K562 (cell line): ENCODE measurements around the gene ADAM10. TPM values are rescaled to one million over a fixed set of nuclear protein-coding genes. Genes with fewer than 3 reads are reported as not detected.

ENCODE experiments used
- ATAC-seq: fragments of 200-7000 bp; cut with Tn5 transposase; 3 replicates; pipeline ENCODE4 v1.9.1; 2020; ENCODE audit warnings: moderate library complexity
- BruUV-seq: library from RNA; stranded (reverse); fragments of 400-500 nt; replicated peaks from 2 replicates; lab custom pipeline; 2021; lab: Mats Ljungman, UMichigan
- CTCF ChIA-PET: fragments of 300-600 bp; formaldehyde crosslinking; extraction: SDS; loops from one replicate; lab custom pipeline; 2021; ENCODE audit warnings: low intra/inter-chr PET ratio; lab: Yijun Ruan, JAX
- POLR2A ChIA-PET: fragments of 300-600, 350-650 bp; sonication (Branson Sonifier 250); formaldehyde crosslinking; extraction: SDS; loops from one replicate; lab custom pipeline; 2021; ENCODE audit warnings: antibody characterized with exemption, inconsistent platforms; lab: Yijun Ruan, JAX
- DNase-seq, 4 experiments: peaks; one replicate each; pipeline versions ENCODE4 v3.0.0 to v3.0.0-alpha.2; 2011 to 2018; ENCODE audit warnings: low spot score in 3 of 4, mixed read lengths in 3 of 4; ENCODE audit errors: extremely low read depth in 1 of 4
- FAIRE-seq: peaks from 2 replicates; lab custom pipeline; 2011; peaks lifted over from hg19 to GRCh38; lab: Jason Lieb, UNC
- H2AFZ ChIP-seq: 2 replicates; pipeline ENCODE4 v1.6.0; 2011; ENCODE audit warnings: low read depth, low read length, control low read depth, inconsistent platforms
- H3K27ac ChIP-seq: fragments of 200-600 bp; 3 replicates; pipeline ENCODE4 v1.8.0; 2011; ENCODE audit warnings: low read depth, mild to moderate bottlenecking, control low read depth, inconsistent platforms, low read length, moderate library complexity, mixed read lengths; ENCODE audit errors: extremely low read depth
- H3K27me3 ChIP-seq, 2 experiments: fragments of 300-600 bp in 1 of 2; 2 replicates in 1 of 2; 3 replicates in 1 of 2; pipeline versions ENCODE4 v1.6.0 to v1.8.0; 2011; ENCODE audit warnings: inconsistent platforms in 2 of 2, low read length in 2 of 2, mild to moderate bottlenecking in 1 of 2, mixed read lengths in 1 of 2, moderate library complexity in 1 of 2; ENCODE audit not compliant: control insufficient read depth in 2 of 2, insufficient read depth in 2 of 2
- H3K36me3 ChIP-seq: fragments of 300-600 bp; 3 replicates; pipeline ENCODE4 v1.8.0; 2011; ENCODE audit warnings: mild to moderate bottlenecking, low read length, inconsistent platforms; ENCODE audit not compliant: control insufficient read depth, insufficient read depth
- H3K4me1 ChIP-seq, 2 experiments: fragments of 200-600 bp in 1 of 2; replicated peaks in 1 of 2; 2 replicates in 1 of 2; 3 replicates in 1 of 2; pipeline versions ENCODE4 v1.5.1 to v1.8.0; 2011; ENCODE audit warnings: inconsistent platforms in 2 of 2, low read length in 2 of 2, mild to moderate bottlenecking in 1 of 2, mixed read lengths in 1 of 2, moderate library complexity in 1 of 2; ENCODE audit not compliant: control insufficient read depth in 2 of 2, insufficient read depth in 2 of 2
- H3K4me2 ChIP-seq: 2 replicates; pipeline ENCODE4 v1.6.1; 2011; ENCODE audit warnings: low read length, control low read depth, inconsistent platforms, mixed read lengths; ENCODE audit not compliant: insufficient read depth
- H3K4me3 ChIP-seq: fragments of 200-600 bp; sonication (generic), shearing (Covaris generic); 2 replicates; pipeline ENCODE4 v1.5.1; 2016; ENCODE audit warnings: control low read depth, inconsistent platforms
- H3K79me2 ChIP-seq: fragments of 200-600 bp; 3 replicates; pipeline ENCODE4 v1.8.0; 2011; ENCODE audit warnings: low read length, inconsistent platforms; ENCODE audit not compliant: control insufficient read depth, insufficient read depth
- H3K9ac ChIP-seq, 2 experiments: 2 replicates each; pipeline versions ENCODE4 v1.6.0 to v1.6.1; 2011; ENCODE audit warnings: low read depth in 2 of 2, low read length in 2 of 2, control low read depth in 1 of 2, inconsistent platforms in 1 of 2, mild to moderate bottlenecking in 1 of 2, mixed read lengths in 1 of 2; ENCODE audit not compliant: insufficient read depth in 1 of 2
- H3K9me1 ChIP-seq: one replicate; pipeline ENCODE4 v1.6.0; 2011; ENCODE audit warnings: inconsistent platforms, mild to moderate bottlenecking, low read length, moderate library complexity; ENCODE audit not compliant: control insufficient read depth, insufficient read depth
- H3K9me3 ChIP-seq: replicated peaks from 2 replicates; pipeline ENCODE4 v1.5.1; 2011; ENCODE audit warnings: low read depth, low read length, inconsistent platforms; ENCODE audit not compliant: control insufficient read depth, insufficient read depth
- H4K20me1 ChIP-seq: replicated peaks from 2 replicates; pipeline ENCODE4 v1.6.1; 2011; ENCODE audit warnings: low read length, inconsistent platforms, mixed read lengths; ENCODE audit not compliant: control insufficient read depth, insufficient read depth
- CEBPB ChIP-seq: fragments of 450-650 bp; IDR thresholded peaks from 2 replicates; pipeline ENCODE4 v1.6.1; 2016; ENCODE audit warnings: missing genetic modification characterization, missing compliant biosample characterization
- CEBPG ChIP-seq, 3 experiments: fragments of 200-800 bp in 1 of 3; sonication (Bioruptor generic) in 1 of 3; sonication (generic) in 1 of 3; formaldehyde crosslinking in 1 of 3; IDR thresholded peaks in 2 of 3; conservative IDR thresholded peaks in 1 of 3; 2 replicates each; pipeline versions ENCODE4 v1.6.1 to v1.8.0; 2016 to 2022; ENCODE audit warnings: missing compliant biosample characterization in 2 of 3, missing genetic modification characterization in 2 of 3, mild to moderate bottlenecking in 1 of 3, missing genetic modification reagents in 1 of 3
- CTCFL ChIP-seq: IDR thresholded peaks from 2 replicates; pipeline ENCODE4 v1.6.1; 2011; ENCODE audit warnings: borderline replicate concordance, low read depth, mild to moderate bottlenecking, moderate library complexity, low read length; ENCODE audit not compliant: insufficient read depth, poor library complexity, severe bottlenecking
- HNRNPLL ChIP-seq: fragments of 200-400 bp; formaldehyde crosslinking; IDR thresholded peaks from 2 replicates; pipeline ENCODE4 v1.6.1; 2017; ENCODE audit warnings: low read length, low read depth, mild to moderate bottlenecking; ENCODE audit not compliant: poor library complexity, severe bottlenecking
- MLLT1 ChIP-seq, 2 experiments: fragments of 450-650 bp; IDR thresholded peaks; 2 replicates each; pipeline ENCODE4 v1.6.1; 2016
- NR2C2 ChIP-seq, 2 experiments: fragments of 200-800 bp in 1 of 2; sonication (Bioruptor generic) in 1 of 2; sonication (generic) in 1 of 2; formaldehyde crosslinking in 1 of 2; IDR thresholded peaks; 2 replicates each; pipeline versions ENCODE4 v1.6.1 to v1.8.0; 2016 to 2022; ENCODE audit warnings: mild to moderate bottlenecking in 1 of 2, missing compliant biosample characterization in 1 of 2, missing genetic modification characterization in 1 of 2, missing genetic modification reagents in 1 of 2
- PATZ1 ChIP-seq: fragments of 250-450 bp; sonication (Bioruptor Pico); IDR thresholded peaks from 2 replicates; pipeline ENCODE4 v1.5.0; 2020; ENCODE audit warnings: mild to moderate bottlenecking, borderline replicate concordance
- PHF8 ChIP-seq: fragments of 200-600 bp; sonication (generic); IDR thresholded peaks from 2 replicates; pipeline ENCODE4 v1.6.1; 2012; ENCODE audit warnings: mixed run types, mild to moderate bottlenecking, inconsistent platforms, low read length, moderate library complexity, borderline replicate concordance
- RFX7 ChIP-seq: fragments of 250-450 bp; sonication (Bioruptor Pico); IDR thresholded peaks from 2 replicates; pipeline ENCODE4 v1.5.1; 2021; ENCODE audit warnings: mild to moderate bottlenecking
- STAT5B ChIP-seq: fragments of 250-450 bp; sonication (Bioruptor Pico); IDR thresholded peaks from 2 replicates; pipeline ENCODE4 v1.8.0; 2021; ENCODE audit warnings: mild to moderate bottlenecking, inconsistent platforms
- ZNF253 ChIP-seq: fragments of 250-450 bp; sonication (Bioruptor Pico); conservative IDR thresholded peaks from 2 replicates; pipeline ENCODE4 v1.6.1; 2021; ENCODE audit warnings: mild to moderate bottlenecking
- WGBS: fragments of 100-300 bp; shearing (Covaris generic); methylation state at CpG from one replicate; pipeline ENCODE4 v1.1.6; 2016; ENCODE audit warnings: low coverage, mixed read lengths; ENCODE audit not compliant: insufficient coverage; ENCODE audit errors: missing lambda C conversion rate; 5-methylcytosine and 5-hydroxymethylcytosine counted together
- in situ Hi-C: fragments of 300-500 bp; cut with MboI; formaldehyde crosslinking; loops from 4 replicates; pipeline ENCODE4 v1.15.0; 2018; ENCODE audit warnings: inconsistent platforms, mixed read lengths
- intact Hi-C: fragments of 100-400 bp; cut with micrococcal nuclease; formaldehyde crosslinking; loops from 2 replicates; pipeline ENCODE4 v1.14.2; 2022
- polyA plus RNA-seq, 8 experiments: library from polyadenylated mRNA; depleted of rRNA in 4 of 8; stranded (reverse) in 5 of 8; unstranded in 3 of 8; fragments of >200 nt; fragmentation: Nextera tagmentation in 2 of 8; fragmentation: Illumina TruSeq in 1 of 8; extraction: Ambion mirVana in 2 of 8; extraction: Trizol in 1 of 8; gene quantifications; 2 replicates each; pipeline versions ENCODE4 v1.2.1 to v1.2.3, GENCODE V29; 2011 to 2014; ENCODE audit warnings: inconsistent platforms in 1 of 8, missing spikeins in 1 of 8
- total RNA-seq, 7 experiments: library from RNA; depleted of rRNA in 6 of 7; stranded (reverse); fragments of >200 nt in 6 of 7; fragmentation: Illumina TruSeq in 2 of 7; extraction: Trizol in 2 of 7; gene quantifications; 2 replicates each; pipeline versions ENCODE4 v1.2.1 to v1.2.3, GENCODE V29; 2011 to 2021; ENCODE audit warnings: low replicate concordance in 1 of 7

Gene ADAM10
- total and polyA plus RNA-seq, 9 of the 15 experiments (the other 6 are each of a cell fraction or from before 2014, with no cell fraction given) = 11.9 to 152 (median 57.3) TPM

- ATAC-seq (no peak), DNase-seq (no peak), FAIRE-seq (no peak)
- CTCF ChIA-PET = no interaction called here
- POLR2A ChIA-PET = no interaction called here
- H3K9ac ChIP-seq = no peak overlapping the region
- H3K36me3 ChIP-seq = peaks cover 23% of the 10 kb centered on the region; the same call in 2 of the 3 replicates
- no TSS peak for BruUV-seq
- no peak overlapping the region for H3K4me2 ChIP-seq
- in situ Hi-C loops (no loop called here), intact Hi-C loops (no loop called here)
- peaks cover 84% of the 10 kb centered on the region for H3K79me2 ChIP-seq
- H3K27ac ChIP-seq = no peak overlapping the region
- 75% methylated on average over 2 of the region's 2 CpGs for WGBS
- H4K20me1 ChIP-seq = no peaks in the 10 kb centered on the region
- H3K4me3 ChIP-seq = no peak overlapping the region
- no peaks in the 10 kb centered on the region for H3K27me3 ChIP-seq
- H3K9me1 ChIP-seq = no peaks in the 10 kb centered on the region
- no peak overlapping the region for H2AFZ ChIP-seq
- H3K9me3 ChIP-seq = peaks cover 12% of the 10 kb centered on the region; the same call in 1 of the 2 replicates
- no peaks in the 10 kb centered on the region; a peak in 1 of 5 replicates for H3K4me1 ChIP-seq
- TF ChIP-seq CEBPG (CRISPR knock-in tag; IDR thresholded peaks at IDR 0.05) = no peak
- TF ChIP-seq CEBPG (tag; conservative IDR thresholded peaks at IDR 0.05 in 1 of 2, IDR thresholded peaks at IDR 0.05 in 1 of 2) = peak in 1 of 2 experiments; percentile 32; a peak in 1 of 4 replicates
- no peak for TF ChIP-seq STAT5B (CRISPR knock-in tag)
- TF ChIP-seq PATZ1 (CRISPR knock-in tag) = no peak
- no peak for TF ChIP-seq PHF8
- TF ChIP-seq CTCFL = no peak
- peak; percentile 65 for TF ChIP-seq CEBPB
- TF ChIP-seq ZNF253 (CRISPR knock-in tag) = no peak
- TF ChIP-seq HNRNPLL = no peak
- TF ChIP-seq MLLT1 (IDR thresholded peaks at IDR 0.05) = no peak
- TF ChIP-seq RFX7 (CRISPR knock-in tag) = no peak
- TF ChIP-seq NR2C2 (CRISPR knock-in tag; IDR thresholded peaks at IDR 0.05) = no peak
- no peak for TF ChIP-seq NR2C2 (tag; IDR thresholded peaks at IDR 0.05)
Observed at GRCh38 chr15:58702233-58702632, 47.3 kb downstream of the ADAM10 start.
